HG02763 (cell line): ENCODE results near the gene GPC3.
"Not testable (repeated sequence)": the region's sequence is repeated elsewhere in the genome, so short reads cannot be mapped to it uniquely, and the experiment has no call there.

ENCODE experiments used
- ATAC-seq: cut with Tn5 transposase; IDR thresholded peaks from one replicate; pipeline ENCODE4 v1.9.1; 2021; ENCODE audit warnings: mild to moderate bottlenecking, moderate library complexity; ENCODE audit not compliant: unreplicated experiment

GPC3 gene

DNA sequence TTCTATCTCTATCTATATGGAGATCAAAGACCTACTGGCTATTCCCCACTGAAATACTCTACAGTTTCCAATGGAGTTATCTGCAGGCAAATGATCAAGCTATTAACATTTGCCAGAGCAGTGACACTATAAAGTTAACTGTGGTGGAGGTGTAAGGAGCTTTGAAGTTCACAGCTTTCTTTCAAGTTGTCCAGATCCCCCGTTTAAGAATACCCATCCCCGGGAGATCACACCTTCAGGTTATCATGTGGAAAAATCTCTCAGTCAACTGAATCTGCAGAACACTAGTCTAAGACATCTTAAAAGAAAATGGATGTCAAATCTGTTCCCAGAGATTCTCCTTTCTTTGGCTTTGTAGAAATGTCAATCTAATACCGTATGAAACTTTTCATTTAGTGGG is 80.1 kb downstream of the GPC3 start:
- no peak for ATAC-seq

DNA sequence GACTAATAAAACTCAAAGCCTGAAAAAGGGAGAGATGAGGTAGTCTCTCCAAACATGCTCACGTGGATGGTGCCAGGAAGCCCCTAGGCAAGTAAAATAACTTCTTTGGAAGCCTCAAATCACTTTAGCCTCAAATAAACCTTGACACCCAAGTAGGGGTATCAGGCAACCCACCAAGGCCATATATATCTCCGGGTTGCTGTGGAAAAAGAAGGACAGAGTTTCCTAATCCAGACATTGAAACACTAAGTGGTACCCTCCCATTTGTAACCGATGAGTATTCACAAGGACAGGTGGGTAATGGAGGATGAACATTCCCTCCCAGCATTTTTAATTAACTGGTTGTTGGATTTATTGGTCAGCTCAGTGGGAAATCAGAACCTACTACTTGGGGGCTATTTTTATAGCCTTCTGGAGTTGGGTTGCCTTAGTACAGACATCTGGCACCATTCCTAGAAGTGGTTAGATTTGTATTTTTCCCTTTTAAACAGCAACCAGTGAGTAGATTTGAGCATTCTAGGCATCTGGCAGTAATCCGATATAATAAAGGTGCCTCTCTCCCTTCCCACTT is 87.7 kb downstream of the GPC3 start:
- no peak for ATAC-seq

DNA sequence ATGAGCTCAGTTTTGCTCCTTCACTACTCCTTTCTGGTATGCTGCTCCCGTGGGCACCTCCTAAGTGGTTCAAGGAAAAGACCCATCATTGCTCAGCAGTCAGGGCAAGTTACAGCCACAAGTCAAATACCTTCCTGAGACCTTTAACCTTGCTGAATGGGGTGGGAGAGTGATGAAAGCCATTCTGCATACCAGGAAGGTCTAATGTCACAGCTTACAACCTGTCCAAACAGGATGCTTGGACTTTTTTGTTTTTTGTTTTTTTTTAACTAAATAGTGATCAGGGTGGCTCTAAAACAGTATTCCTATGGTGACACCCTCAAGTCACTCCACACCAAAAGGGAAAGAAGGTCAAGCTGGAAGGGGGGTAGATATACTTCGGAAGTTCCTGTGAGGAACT is 93.1 kb downstream of the GPC3 start:
- ATAC-seq, result no peak

DNA sequence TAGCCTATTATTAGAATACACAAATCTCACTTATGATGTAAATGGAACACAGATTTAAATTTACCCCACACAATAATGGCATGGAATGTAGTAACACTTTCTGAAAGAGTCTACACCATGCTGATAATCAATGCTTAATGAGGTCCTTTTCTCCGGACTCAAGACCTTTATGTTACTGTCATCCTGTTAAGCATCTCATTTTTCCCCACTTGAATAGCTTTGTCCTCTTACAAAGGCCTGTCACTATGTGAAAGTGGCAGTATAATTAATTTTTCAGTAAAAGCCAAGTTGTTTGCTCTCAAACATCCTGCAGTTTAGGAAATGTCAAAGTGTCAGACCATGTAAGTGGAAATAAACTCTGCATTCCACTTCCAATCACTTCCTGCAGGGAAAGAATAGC is 96.4 kb downstream of the GPC3 start:
- ATAC-seq, result no peak

DNA sequence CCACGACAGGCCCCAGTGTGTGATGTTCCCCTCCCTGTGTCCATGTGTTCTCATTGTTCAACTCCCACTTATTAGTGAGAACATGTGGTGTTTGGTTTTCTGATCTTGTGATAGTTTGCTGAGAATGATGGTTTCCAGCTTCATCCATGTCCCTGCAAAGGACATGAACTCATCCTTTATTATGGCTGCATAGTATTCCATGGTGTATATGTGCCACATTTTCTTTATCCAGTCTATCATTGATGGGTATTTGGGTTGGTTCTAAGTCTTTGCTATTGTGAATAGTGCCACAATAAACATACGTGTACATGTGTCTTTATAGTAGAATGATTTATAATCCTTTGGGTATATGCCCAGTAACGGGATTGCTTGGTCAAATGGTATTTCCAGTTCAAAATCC is 97.3 kb downstream of the GPC3 start:
- ATAC-seq, result not testable (repeated sequence)

DNA sequence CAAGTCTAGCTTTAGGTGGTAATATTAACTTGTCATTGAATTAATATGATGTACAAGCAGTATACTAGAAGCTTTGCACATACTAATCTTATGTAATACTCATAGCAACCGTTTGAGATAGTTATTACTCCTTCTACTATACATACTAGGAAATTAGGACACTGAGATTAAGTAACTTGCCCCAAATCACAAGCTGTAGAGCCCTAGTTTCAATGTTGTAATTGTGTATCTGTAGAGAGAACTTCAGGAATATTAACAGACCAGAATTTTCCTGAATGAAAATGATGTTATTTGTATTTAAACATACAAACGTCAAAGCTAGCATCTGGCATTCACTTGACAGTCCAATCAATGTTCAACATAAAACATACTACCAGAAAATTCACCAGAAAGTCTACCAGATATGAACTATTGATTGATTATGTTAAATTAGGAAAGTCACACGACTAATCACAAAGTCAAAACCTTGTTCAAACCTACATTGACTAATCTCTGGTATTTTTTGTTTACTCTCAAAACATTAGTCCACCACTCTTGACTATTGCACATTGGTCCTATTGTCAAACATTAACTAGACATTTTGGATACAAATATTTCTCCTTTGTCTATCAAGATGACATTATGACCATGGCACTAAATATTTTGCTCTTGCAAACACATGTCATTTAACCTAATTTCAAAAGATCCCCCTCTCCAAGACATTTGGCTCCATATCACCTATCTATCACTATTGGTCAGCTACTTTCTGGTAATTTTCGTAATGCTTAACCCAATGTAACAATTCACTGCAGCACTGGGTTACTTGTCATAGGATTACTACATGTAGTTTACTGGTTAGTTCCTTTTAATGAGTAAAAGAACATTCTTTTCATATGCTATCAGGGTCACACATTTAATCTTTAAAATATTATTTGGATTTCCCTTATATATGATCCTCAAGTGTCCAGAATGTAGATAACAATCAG is 100.7 kb downstream of the GPC3 start:
- ATAC-seq, result no peak

DNA sequence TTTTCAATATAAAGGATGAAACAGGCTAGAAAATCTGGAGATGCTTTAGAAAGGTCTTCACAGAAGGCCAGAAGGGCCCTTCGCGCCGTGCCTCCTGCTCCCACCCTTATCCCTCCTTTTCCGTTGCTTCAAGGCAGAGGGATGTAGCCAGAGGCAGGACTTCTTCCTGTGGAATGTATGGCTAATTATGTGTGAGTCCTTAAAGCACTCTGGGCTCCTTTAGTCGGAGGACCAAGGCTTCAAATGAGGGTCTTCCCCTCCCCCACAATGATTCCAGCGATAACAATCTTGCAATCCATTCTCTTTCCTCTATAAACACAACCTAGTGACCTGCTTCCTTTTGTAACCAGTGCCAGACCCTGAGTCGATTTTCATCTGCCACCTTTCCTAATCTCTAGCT is 103.5 kb downstream of the GPC3 start:
- ATAC-seq, result no peak

DNA sequence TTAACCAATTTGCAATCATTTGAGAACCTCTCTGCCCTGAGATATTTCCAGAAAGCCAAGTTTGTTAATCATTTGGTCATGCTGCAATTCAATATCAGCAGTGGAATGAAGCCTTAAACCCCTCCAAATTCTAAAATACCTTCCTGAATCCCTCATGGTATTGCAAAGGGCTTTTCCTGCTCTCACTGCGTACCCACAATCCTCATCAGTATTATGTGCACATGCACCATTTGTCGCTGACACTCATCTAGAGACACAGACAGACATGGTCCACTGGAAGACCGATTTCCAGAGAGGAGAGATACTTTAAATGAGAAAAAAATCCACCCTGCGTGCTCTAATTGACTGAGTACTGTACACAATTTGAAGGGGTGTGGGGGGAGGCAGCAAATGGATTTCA is 104.4 kb downstream of the GPC3 start:
- ATAC-seq, result no peak

DNA sequence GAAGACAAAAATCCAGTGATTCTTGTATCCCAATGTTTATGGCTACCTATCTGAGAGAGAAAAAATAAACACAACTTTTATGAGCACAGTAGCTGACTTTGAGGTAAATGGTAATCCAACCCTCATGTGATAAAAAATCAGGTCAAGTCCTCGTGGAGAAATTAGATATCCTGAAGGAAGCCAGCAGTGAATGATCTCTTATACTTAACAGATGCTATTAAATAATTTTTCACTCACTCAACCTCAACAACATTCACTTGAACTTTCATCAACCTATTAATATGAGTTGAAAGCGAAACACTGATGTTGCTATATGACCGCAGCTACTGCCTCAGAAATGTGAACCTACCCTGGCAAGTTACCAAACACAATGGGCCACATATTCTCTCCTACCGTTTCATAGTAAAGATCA is 105.4 kb downstream of the GPC3 start:
- no peak for ATAC-seq

DNA sequence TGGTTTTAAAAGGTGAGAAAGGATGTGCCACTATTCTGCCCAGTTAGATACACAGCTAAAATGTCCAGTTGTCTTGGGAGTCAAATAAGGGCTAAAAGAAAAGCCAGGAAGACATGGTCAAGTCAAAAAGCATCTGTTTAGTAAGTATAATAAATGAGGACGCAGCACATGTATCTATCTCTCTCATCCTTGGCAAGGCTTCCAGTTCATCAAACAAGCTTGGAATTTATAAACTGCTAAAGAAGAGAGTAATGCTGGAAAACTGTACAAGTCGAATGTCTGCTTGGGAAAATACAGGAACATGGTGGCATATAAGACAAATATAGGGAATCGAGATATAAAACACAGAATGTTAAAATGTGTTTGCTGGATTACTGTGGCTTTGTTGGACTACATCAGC is 106.7 kb downstream of the GPC3 start:
- no peak for ATAC-seq

DNA sequence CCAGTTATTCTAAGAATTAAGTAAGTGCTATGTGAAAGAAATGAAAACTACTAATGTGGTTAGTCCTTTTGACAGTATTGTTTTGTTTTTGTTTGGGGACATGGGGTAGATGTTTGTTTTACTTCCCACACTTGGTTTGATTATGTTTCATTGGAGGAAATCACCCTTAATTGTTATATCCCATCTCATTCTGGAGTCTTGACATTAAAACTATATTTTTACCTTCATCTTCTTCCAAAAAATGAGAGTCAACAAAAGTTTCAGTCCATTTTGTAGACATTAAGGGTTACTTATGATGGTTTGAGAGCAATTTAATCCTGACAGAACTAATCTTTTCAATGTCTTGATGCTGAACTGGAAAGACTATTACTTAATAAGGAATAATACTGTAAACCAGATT is 108.7 kb downstream of the GPC3 start:
- no peak for ATAC-seq

DNA sequence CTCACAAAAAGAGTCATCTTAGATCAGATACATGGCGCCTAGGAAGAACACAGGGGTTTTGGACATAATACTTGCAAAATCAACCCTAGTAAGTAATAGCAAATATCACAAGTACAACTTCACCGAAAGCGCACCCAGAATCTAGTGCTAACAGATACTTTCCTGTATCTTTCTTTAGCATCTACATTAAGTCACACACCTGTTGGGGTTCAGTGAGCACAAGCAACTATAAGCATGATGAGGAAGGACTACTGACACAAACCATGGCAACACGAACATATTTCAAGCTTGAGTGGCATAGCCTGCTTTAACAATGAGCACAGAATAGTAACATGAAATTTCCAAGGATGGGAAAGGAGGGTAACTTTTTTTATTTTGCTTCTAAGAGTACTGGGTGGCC is 116.1 kb downstream of the GPC3 start:
- ATAC-seq, result no peak

DNA sequence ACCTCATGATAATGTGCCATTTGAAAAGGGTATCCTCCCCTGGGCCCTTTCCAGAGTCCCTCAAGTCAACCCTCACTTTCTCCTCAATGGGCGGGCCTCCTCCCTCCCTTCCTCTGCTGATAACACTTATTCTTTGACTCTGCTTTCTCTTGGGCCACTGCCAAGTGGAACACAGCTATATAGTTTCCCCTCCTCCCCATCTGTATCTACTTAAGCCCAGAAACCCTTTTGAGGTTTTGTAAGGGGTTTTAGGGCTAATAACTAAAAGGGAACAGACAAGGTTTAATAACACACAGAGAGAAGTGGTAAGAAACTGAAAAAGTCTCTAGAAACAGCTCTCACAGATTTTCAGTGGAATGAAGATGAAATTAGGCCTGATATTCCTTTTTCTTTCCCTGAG is 116.7 kb downstream of the GPC3 start:
- ATAC-seq, result no peak

DNA sequence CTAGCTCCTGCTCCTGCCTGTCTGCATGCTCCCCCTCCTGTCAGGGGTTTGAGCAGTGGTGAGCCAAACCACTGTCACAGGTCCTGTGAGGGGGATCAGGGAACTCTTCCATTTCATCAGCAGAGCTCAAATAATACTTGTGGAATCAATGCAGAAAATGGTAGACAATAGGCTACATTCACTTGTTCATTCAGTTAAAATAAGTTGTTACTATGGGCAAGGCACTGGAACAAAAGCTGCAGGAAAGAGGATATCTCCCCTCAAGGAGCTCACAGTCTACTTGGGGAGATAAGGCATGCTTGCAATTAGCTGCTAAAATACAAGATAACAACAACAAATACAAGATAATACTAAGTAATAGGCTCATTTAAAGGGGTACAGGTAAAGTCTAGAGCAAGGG is 117.1 kb downstream of the GPC3 start:
- ATAC-seq, result no peak

DNA sequence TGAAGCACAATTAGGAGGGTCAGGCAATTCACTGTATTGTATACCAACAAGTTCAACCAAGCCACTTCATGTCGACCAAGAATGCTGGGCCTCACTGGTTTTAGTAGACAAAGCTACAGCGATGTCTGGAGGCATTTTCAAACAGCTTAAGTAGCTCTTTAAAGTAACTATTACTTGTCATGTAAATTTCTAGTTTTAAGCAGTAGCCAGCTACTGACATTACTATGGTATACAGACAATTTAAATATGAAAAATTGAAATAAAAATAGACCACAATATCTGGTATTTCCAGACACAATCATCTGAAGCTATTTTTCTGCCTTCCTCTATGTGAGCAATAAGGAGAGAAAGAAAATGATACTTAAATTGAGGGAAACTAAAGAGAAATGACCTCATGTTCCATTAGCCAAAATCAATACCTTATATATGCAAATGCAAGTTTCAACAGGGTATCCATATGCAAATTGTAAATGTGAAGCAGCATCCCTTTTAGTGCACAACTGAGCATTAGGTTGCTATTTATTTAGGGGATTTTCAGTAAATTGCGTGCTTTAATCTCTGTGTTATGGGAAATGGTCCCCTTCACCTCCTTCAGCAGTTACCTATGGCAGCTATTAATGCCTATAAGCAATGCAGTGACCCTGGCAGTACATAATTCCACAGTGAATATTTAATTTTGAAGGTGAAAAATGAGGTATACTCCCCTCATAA is 119.5 kb downstream of the GPC3 start:
- ATAC-seq, result no peak

DNA sequence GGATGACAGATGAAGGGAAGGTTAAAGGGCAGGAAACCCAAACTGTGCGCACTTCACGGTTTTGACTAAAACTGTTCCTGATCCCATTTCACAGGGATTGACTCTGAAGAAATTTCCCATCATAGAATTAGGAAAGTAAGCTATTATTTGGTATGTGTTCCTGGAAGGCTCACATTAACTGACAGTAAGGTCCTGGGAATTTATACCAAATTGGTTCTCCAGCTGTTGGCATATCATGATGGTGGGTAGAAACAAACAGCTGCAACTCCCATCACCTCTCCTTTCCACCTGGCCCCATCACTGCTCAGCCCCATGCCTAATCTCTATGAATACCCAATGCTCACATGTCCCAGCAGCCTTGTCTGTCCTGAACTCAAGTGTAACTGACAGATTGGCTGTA is 121.2 kb downstream of the GPC3 start:
- no peak for ATAC-seq

DNA sequence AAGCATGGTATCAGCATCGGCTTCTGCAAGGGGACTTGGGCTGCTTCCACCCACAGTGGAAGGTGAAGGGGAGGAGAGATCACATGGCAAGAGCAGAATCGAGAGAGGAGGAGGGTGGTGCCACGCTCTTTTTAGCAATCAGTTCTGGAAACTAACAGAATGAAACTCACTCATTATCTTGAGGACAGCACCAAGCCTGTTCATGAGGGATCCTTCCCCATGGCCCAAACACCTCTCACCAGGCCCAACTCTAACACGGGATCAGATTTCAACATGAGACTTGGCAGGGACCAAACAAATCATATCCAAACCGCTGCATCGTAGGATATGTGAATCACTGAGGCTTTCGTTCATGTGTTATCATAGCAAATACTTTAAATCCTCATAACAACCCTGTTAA is 125.5 kb downstream of the GPC3 start:
- no peak for ATAC-seq

DNA sequence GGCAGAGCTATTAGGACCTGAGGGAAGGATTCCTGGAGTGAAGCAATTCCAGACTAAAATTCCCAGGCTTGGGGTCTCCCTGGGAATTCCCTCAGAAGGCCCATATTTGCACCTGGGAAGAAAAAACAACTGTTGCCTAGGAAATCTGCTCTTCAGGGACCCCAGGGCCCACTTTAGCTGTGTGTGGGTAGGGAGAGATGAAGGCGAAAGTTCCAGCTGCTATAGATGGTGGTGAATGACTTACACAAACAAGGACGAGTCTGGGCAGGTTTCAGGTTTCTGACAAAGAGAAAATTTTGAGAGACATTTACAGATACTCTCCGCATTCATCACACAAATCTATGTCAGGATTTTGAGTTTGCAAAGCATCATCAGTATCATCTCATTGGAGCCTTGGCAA is 126.1 kb downstream of the GPC3 start:
- no peak for ATAC-seq

DNA sequence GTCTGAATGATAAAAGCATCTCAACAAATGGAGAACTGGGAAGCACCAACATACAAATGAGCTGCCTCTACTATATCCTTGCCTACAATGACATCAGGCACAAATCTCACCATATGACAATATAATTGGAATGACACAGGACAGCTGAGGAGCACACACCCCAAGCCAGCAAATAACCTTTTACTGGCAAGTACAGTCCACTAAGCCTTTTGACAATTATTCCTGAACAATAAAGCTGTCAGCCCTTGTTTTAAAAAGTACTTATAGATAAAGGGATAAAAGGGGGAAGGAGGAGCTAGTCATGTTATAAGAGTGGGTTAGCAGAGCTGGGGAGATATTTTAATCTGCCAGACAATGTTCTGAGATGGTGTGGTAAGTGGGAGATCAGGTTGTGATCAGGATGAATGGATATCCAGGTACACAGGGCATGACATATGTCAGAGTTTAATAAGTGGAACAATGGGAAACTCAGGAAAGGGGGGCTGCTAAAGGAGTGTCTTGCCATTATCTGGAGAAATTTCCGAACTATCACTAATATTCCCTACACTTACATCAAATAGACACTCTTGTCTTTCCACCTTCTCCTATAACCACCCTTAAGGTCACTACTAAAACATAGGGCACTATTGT is 127.6 kb downstream of the GPC3 start:
- ATAC-seq, result no peak

DNA sequence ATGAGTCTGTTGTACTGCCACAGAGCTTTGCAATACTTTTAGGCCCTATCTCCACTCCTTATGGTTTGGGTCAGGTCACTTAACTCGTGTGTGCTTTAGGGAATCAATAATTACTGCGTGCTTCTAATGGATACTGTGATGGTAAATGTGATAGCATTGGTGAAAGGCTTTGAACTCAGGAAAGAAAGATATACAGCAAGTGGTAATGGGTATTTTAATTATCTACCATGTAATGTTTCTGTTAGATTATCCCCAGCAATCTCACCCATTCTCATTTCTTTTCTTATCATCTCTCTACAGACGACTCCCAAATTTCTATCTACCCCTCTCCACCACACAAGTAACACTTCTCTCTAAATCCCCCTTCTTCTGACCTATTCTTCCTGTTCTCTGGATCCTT is 128.6 kb downstream of the GPC3 start:
- no peak for ATAC-seq

DNA sequence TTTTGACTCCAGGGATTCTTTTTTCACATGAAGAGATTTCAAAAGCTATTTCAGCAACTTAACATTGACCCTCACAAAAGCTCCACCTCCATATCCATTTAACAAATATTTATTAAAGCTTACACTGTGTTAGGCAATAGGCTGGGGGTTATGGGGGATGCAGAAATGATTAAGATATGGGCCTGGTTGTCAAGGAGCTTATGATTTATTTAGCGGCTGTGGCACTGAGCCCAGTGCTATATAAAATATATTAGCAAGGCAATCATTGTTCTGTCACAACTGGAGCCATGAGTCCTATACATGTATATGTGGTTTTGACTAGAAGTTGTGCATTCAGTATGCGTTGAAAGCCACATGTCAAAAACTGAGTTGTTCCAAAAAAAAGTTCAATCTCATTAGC is 131.1 kb downstream of the GPC3 start:
- no peak for ATAC-seq
